NCI-H187 treated with DMSO at 0.1 percent for 48 hours (cell line): ENCODE results near the gene ELK3.

Experiments
- DNase-seq: peaks from one replicate; lab custom pipeline; 2025; lab: John Stamatoyannopoulos, UW

ELK3 gene

GRCh38 chr12:96235484-96235826, 41.3 kb downstream of the ELK3 start:
- DNase-seq, result no peak

GRCh38 chr12:96236221-96236822, 42.1 kb downstream of the ELK3 start:
- DNase-seq, result no peak

GRCh38 chr12:96237035-96237434, 42.9 kb downstream of the ELK3 start:
- DNase-seq, result no peak

- DNase-seq, result no peak
These were observed 43.4 kb downstream of the ELK3 start for GRCh38 chr12:96237465-96238077.

- DNase-seq, result no peak
These were observed 44.3 kb downstream of the ELK3 start for GRCh38 chr12:96238336-96239047.

- DNase-seq, result no peak
These were observed 45.8 kb downstream of the ELK3 start for GRCh38 chr12:96239711-96240635.

- DNase-seq, result no peak
These were observed 46.5 kb downstream of the ELK3 start for GRCh38 chr12:96240656-96241055.

- no peak for DNase-seq
These were observed 47.3 kb downstream of the ELK3 start for GRCh38 chr12:96241431-96241830.

- no peak for DNase-seq
These were observed 47.7 kb downstream of the ELK3 start for GRCh38 chr12:96241846-96242256.

GRCh38 chr12:96242597-96242996, 48.4 kb downstream of the ELK3 start:
- DNase-seq, result no peak

- no peak for DNase-seq
These were observed 50.7 kb downstream of the ELK3 start for GRCh38 chr12:96244826-96245225.

GRCh38 chr12:96246926-96247505, 52.8 kb downstream of the ELK3 start:
- DNase-seq, result no peak

GRCh38 chr12:96247563-96247962, 53.4 kb downstream of the ELK3 start:
- no peak for DNase-seq

- no peak for DNase-seq
These were observed 54.2 kb downstream of the ELK3 start for GRCh38 chr12:96248136-96248931.

- no peak for DNase-seq
These were observed 55.3 kb downstream of the ELK3 start for GRCh38 chr12:96249196-96250118.

- DNase-seq, result no peak
These were observed 56.0 kb downstream of the ELK3 start for GRCh38 chr12:96250119-96250685.

GRCh38 chr12:96255077-96255476, 60.9 kb downstream of the ELK3 start:
- DNase-seq, result no peak

- no peak for DNase-seq
These were observed 62.6 kb downstream of the ELK3 start for GRCh38 chr12:96256672-96257361.

- no peak for DNase-seq
These were observed 63.5 kb downstream of the ELK3 start for GRCh38 chr12:96257550-96258103.
